ENCODE measurements around the gene LARP4. TPM values are rescaled to one million over a fixed set of nuclear protein-coding genes. Genes with fewer than 3 reads are reported as not detected.
"Not testable (repeated sequence)": the region's sequence is repeated elsewhere in the genome, so short reads cannot be mapped to it uniquely, and the experiment has no call there.

The LARP4 gene
- total and polyA plus RNA-seq, 8 donors = 6.2 to 38.5 (median 29.6) TPM

DNA sequence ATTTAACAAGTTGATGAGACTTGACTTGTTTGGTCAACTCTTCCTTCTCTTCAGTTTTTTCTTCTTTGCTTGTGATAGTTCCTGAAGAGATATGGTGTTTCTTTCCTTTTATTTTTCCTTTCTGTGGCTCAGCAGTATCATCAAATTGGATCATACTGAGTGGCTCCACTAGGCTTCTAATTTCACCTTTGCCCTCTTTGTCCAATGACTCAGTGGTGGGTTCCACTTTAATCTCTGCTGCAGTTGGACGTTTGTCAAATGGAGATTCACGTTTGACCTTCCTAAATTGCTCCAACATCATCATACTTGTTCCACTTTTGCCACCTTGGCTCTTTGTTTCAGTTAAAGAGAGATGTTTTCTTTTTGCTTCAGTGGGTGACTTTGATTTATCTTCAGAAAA is 45.8 kb upstream of the LARP4 start:
- TF ChIP-seq, protein P1, sequence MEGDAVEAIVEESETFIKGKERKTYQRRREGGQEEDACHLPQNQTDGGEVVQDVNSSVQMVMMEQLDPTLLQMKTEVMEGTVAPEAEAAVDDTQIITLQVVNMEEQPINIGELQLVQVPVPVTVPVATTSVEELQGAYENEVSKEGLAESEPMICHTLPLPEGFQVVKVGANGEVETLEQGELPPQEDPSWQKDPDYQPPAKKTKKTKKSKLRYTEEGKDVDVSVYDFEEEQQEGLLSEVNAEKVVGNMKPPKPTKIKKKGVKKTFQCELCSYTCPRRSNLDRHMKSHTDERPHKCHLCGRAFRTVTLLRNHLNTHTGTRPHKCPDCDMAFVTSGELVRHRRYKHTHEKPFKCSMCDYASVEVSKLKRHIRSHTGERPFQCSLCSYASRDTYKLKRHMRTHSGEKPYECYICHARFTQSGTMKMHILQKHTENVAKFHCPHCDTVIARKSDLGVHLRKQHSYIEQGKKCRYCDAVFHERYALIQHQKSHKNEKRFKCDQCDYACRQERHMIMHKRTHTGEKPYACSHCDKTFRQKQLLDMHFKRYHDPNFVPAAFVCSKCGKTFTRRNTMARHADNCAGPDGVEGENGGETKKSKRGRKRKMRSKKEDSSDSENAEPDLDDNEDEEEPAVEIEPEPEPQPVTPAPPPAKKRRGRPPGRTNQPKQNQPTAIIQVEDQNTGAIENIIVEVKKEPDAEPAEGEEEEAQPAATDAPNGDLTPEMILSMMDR (IDR thresholded peaks at IDR 0.05) = no peak
- H3K36me3 ChIP-seq = no peaks in the 10 kb centered on the region
- DNase-seq (no peak), ATAC-seq (no peak), FAIRE-seq (no peak)
- H3K27ac ChIP-seq = no peak overlapping the region
- no peaks in the 10 kb centered on the region for H3K9me3 ChIP-seq
- H3K27me3 ChIP-seq = no peaks in the 10 kb centered on the region
- peaks cover 0 to 8% (median 0%) of the 10 kb centered on the region in 3 donors for H3K4me1 ChIP-seq
- WGBS, 2 donors = 59 to 69% methylated on average over 2 of the region's 2 CpGs
- intact Hi-C loops (cut with DNase I) = no loop called here
- no peak overlapping the region for H3K4me3 ChIP-seq

DNA sequence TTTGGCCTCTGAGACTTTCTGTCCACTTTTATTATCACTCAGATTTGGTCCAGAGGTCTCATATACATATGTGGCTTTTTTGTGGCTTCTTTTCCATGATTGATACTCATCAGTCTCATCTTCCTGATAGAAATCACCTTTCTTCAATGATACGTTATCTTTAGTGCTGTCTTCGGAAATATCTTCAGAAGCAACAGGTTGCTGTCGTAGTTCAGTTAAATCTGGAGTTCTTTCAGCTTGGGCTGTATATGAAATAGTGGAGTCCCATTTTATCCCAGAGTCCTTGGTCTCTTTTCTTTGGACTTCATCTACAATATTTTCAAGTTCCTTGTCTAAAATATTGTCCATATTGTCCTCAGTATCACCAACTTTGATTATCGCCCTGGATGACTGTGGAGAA is 45.3 kb upstream of the LARP4 start:
- DNase-seq (no peak), ATAC-seq (no peak), FAIRE-seq (no peak)
- Histone ChIP-seq H3K27me3 (no peaks in the 10 kb centered on the region), H3K27ac (no peak overlapping the region), H3K36me3 (no peaks in the 10 kb centered on the region), H3K4me1 (peaks cover 0 to 8% (median 0%) of the 10 kb centered on the region in 3 donors), H3K9me3 (no peaks in the 10 kb centered on the region), H3K4me3 (no peak overlapping the region)
- TF ChIP-seq, protein P1 (IDR thresholded peaks at IDR 0.05) = no peak
- whole genome bisulfite sequencing, 2 donors = 93 to 95% methylated on average over 4 of the region's 4 CpGs
- intact Hi-C loops (cut with DNase I) = no loop called here

DNA sequence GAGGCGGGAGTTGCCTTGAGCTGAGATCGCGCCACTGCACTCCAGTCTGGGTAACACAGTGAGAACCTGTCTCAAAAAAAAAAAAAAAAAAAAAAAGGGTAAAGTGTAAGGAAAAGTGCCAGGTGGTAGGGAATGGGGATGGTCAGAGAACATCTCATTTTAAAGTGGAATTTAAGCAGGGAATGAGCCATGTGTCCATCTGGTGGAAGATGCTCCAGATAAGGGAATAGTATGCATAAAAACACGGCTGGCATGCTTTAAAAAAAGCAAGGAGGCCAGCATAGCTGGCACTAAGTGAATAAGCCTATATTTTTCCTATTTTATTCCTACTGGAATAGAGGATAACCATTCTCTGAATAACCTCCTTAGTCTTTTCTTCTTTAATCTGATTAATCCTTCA is 38.0 kb upstream of the LARP4 start:
- intact Hi-C loops (cut with DNase I) = no loop called here
- Histone ChIP-seq H3K27me3 (no peaks in the 10 kb centered on the region), H3K4me3 (no peak overlapping the region), H3K9me3 (no peaks in the 10 kb centered on the region), H3K36me3 (no peaks in the 10 kb centered on the region), H3K4me1 (no peaks in the 10 kb centered on the region), H3K27ac (no peak overlapping the region)
- TF ChIP-seq, protein P1 (IDR thresholded peaks at IDR 0.05) = no peak
- FAIRE-seq (no peak), DNase-seq (no peak), ATAC-seq (no peak)
- 96 to 98% methylated on average over 4 of the region's 4 CpGs for WGBS, 2 donors

DNA sequence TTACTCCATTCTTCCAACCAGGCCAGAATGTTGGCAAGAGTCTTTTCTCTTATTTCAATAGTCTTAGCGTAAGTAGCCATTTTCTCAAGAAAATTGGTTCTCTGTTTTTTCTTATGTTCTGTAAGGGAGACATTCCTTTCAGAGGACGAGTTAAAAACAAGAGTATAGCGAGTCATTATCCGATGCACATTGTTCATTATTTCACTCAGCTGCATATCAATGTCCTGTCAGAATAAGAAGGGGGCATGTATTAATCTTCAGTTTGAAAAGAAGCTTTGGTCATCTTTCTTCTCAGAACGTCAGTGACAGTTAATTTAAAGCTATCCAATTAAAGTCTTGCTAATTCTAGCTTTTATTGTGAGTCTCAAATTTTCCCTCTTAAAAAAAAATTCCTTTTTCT is 37.5 kb upstream of the LARP4 start:
- TF ChIP-seq, protein P1 (IDR thresholded peaks at IDR 0.05) = no peak
- no peaks in the 10 kb centered on the region for H3K36me3 ChIP-seq
- intact Hi-C loops (cut with DNase I) = no loop called here
- no peaks in the 10 kb centered on the region for H3K27me3 ChIP-seq
- WGBS, 2 donors = 82 to 83% methylated on average over 5 of the region's 5 CpGs
- no peak overlapping the region for H3K4me3 ChIP-seq
- H3K4me1 ChIP-seq = no peaks in the 10 kb centered on the region
- no peak for FAIRE-seq
- no peak overlapping the region for H3K27ac ChIP-seq
- no peak for DNase-seq
- no peaks in the 10 kb centered on the region for H3K9me3 ChIP-seq
- no peak for ATAC-seq

DNA sequence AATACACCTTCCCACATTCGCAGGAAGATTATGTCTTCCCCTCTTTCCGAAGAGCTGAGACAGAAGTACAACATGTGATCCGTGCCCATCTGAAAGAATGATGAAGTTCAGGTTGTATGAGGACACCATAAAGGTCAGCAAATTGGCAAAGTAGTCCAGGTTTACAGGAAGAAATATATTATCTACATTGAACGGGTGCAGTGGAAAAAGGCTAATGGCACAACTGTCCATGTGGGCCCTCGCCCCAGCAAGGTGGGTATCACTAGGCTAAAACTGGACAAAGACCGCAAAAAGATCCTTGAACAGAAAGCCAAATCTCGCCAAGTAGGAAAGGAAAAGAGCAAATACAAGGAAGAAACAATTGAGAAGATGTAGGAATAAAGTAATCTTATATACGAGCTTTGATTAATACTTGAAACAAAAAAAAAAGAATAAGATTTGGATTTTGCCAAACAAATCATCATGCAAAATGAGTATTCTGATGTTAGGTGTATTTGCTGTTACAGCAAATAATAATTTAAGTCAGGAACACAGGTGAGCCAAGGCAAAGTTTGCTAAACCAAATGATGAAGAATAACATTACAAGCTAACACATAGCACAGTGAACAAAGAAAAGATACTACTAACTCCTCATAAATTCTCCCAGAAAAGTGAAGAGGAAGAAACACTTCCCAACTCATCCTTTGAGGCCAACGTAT is 34.8 kb upstream of the LARP4 start:
- no peak overlapping the region for H3K27ac ChIP-seq
- ATAC-seq = no peak
- no peak for FAIRE-seq
- H3K36me3 ChIP-seq = no peaks in the 10 kb centered on the region
- H3K4me1 ChIP-seq = no peaks in the 10 kb centered on the region
- H3K27me3 ChIP-seq = no peaks in the 10 kb centered on the region
- WGBS, 2 donors = 76 to 84% methylated on average over 9 of the region's 9 CpGs
- TF ChIP-seq, protein P1 (IDR thresholded peaks at IDR 0.05) = no peak
- DNase-seq = no peak
- no peaks in the 10 kb centered on the region for H3K9me3 ChIP-seq
- H3K4me3 ChIP-seq = no peak overlapping the region
- intact Hi-C loops (cut with DNase I) = no loop called here

DNA sequence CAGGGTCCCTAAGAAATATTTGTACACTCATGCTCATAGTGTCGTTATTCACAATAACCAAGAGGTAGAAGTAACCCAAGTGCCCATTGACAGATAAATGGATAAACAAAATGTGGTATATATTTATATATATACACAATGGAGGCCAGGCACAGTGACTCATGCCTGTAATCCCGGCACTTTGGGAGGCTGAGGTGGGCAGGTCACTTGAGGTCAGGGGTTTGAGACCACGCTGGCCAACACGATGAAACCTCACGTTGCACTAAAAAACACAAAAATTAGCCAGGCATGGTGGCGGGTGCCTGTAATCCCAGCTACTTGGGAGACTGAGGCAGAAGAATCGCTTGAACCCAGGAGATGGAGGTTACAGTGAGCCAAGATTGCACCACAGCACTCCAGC is 30.0 kb upstream of the LARP4 start:
- H3K4me1 ChIP-seq; H3K9me3 ChIP-seq; ATAC-seq; H3K36me3 ChIP-seq; H3K27me3 ChIP-seq; intact Hi-C loops (cut with DNase I); DNase-seq; FAIRE-seq; H3K27ac ChIP-seq; H3K4me3 ChIP-seq: not testable (repeated sequence)
- 74 to 76% methylated on average over 7 of the region's 7 CpGs for WGBS, 2 donors

Data from pancreas (tissue), 10 donors.